NCI-H2227 (cell line): ENCODE data around the gene VAPA.

Source experiments
- DNase-seq: peaks from one replicate; lab custom pipeline; 2025; ENCODE audit not compliant: unreplicated experiment; lab: John Stamatoyannopoulos, UW

Gene VAPA

GRCh38 chr18:9913526-9914333 lies at the start of gene VAPA:
VAPA (plus strand) TSS chr18:9914016; CDS start chr18:9914257, 241 bp downstream.
- peak; percentile 98 for DNase-seq

GRCh38 chr18:9865764-9866490 lies 47.9 kb upstream of the VAPA start:
- no peak for DNase-seq

GRCh38 chr18:9866627-9867026 lies 47.2 kb upstream of the VAPA start:
- no peak for DNase-seq

GRCh38 chr18:9867071-9867594 lies 46.7 kb upstream of the VAPA start:
- no peak for DNase-seq

- no peak for DNase-seq
Measured at GRCh38 chr18:9868857-9869714, 44.7 kb upstream of the VAPA start.

- peak; percentile 48 for DNase-seq
Measured at GRCh38 chr18:9869715-9870430, 43.9 kb upstream of the VAPA start.

GRCh38 chr18:9870431-9871008 lies 43.3 kb upstream of the VAPA start:
- DNase-seq, result no peak

GRCh38 chr18:9871244-9871746 lies 42.5 kb upstream of the VAPA start:
- DNase-seq, result no peak

- no peak for DNase-seq
Measured at GRCh38 chr18:9872823-9873222, 41.0 kb upstream of the VAPA start.

GRCh38 chr18:9874728-9875127 lies 39.1 kb upstream of the VAPA start:
- no peak for DNase-seq

GRCh38 chr18:9876212-9876866 lies 37.5 kb upstream of the VAPA start:
- no peak for DNase-seq

GRCh38 chr18:9876867-9877654 lies 36.8 kb upstream of the VAPA start:
- DNase-seq, result peak; percentile 22

- DNase-seq, result no peak
Measured at GRCh38 chr18:9877655-9878014, 36.2 kb upstream of the VAPA start.

GRCh38 chr18:9878095-9878494 lies 35.7 kb upstream of the VAPA start:
- DNase-seq, result no peak

- DNase-seq, result no peak
Measured at GRCh38 chr18:9878783-9879242, 35.0 kb upstream of the VAPA start.

- no peak for DNase-seq
Measured at GRCh38 chr18:9884090-9884489, 29.7 kb upstream of the VAPA start.

- no peak for DNase-seq
Measured at GRCh38 chr18:9884532-9885140, 29.2 kb upstream of the VAPA start.
